NB4 (cell line): Measurements from ENCODE around the gene MAMLD1.

Experiments used
- DNase-seq: peaks from one replicate; pipeline ENCODE4 v3.0.0; 2010; ENCODE audit warnings: low read depth
- H3K4me3 ChIP-seq: one replicate; pipeline ENCODE4 v1.5.1; 2011; ENCODE audit warnings: mild to moderate bottlenecking, low read depth, low read length, moderate library complexity
- MYC ChIP-seq: IDR thresholded peaks from 2 replicates; pipeline ENCODE4 v1.6.1; 2011; ENCODE audit warnings: low read depth, low read length
- POLR2A ChIP-seq: IDR thresholded peaks from 2 replicates; pipeline ENCODE4 v1.6.1; 2011; ENCODE audit warnings: mild to moderate bottlenecking; ENCODE audit not compliant: insufficient read length; ENCODE audit errors: extremely low read depth
- TF ChIP-seq, protein P1 (sequence below): IDR thresholded peaks from 2 replicates; pipeline ENCODE4 v1.6.1; 2011; ENCODE audit warnings: low read depth, low read length
- TF ChIP-seq, protein P2 (sequence below): IDR thresholded peaks from one replicate; pipeline ENCODE4 v1.5.1; 2012; ENCODE audit warnings: low read depth, low read length

The MAMLD1 gene

DNA sequence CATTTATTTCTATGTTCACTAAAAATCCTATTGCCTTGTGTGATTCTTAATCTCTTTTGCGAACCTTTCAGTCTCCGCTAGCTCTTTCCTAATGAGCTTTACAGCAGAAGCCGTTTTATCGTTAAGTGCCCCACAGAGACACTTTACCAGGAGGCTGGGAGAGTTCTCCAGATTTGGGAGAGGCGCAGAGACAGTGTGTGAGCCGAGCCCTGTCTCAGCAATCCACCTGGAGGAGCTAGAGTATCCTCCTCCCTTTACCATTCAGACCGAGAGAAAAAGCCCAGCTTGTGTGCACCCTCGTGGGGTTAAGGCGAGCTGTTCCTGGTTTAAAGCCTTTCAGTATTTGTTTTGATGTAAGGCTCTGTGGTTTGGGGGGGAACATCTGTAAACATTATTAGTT is 150.4 kb downstream of the MAMLD1 start:
- TF ChIP-seq MYC (no peak), POLR2A (no peak)
- TF ChIP-seq, protein P1, sequence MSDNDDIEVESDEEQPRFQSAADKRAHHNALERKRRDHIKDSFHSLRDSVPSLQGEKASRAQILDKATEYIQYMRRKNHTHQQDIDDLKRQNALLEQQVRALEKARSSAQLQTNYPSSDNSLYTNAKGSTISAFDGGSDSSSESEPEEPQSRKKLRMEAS, result no peak
- TF ChIP-seq, protein P2, sequence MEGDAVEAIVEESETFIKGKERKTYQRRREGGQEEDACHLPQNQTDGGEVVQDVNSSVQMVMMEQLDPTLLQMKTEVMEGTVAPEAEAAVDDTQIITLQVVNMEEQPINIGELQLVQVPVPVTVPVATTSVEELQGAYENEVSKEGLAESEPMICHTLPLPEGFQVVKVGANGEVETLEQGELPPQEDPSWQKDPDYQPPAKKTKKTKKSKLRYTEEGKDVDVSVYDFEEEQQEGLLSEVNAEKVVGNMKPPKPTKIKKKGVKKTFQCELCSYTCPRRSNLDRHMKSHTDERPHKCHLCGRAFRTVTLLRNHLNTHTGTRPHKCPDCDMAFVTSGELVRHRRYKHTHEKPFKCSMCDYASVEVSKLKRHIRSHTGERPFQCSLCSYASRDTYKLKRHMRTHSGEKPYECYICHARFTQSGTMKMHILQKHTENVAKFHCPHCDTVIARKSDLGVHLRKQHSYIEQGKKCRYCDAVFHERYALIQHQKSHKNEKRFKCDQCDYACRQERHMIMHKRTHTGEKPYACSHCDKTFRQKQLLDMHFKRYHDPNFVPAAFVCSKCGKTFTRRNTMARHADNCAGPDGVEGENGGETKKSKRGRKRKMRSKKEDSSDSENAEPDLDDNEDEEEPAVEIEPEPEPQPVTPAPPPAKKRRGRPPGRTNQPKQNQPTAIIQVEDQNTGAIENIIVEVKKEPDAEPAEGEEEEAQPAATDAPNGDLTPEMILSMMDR, result no peak
- no peak overlapping the region for H3K4me3 ChIP-seq
- no peak for DNase-seq

DNA sequence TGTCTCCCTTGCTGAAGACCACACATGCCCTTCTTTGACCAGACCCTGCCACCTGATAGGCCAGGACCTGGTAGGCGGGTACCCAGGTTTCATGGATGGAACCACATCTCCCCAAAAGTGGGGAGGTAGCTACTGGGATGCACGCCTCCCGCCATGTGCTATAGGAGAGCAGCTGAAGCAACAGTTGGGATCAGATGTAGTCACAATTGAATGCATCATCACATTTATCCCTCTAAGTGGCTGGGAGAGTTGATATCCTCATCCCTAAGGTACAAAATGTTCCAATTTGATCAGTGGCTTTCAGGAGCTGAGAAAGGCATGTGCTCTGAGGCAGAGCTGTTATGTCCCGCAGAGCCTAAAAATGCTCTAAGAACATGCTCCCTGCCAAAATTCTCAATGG is 151.3 kb downstream of the MAMLD1 start:
- TF ChIP-seq, protein P1, result no peak
- TF ChIP-seq, protein P2, result no peak
- no peak for TF ChIP-seq MYC
- TF ChIP-seq POLR2A, result no peak
- DNase-seq, result no peak
- H3K4me3 ChIP-seq, result no peak overlapping the region

DNA sequence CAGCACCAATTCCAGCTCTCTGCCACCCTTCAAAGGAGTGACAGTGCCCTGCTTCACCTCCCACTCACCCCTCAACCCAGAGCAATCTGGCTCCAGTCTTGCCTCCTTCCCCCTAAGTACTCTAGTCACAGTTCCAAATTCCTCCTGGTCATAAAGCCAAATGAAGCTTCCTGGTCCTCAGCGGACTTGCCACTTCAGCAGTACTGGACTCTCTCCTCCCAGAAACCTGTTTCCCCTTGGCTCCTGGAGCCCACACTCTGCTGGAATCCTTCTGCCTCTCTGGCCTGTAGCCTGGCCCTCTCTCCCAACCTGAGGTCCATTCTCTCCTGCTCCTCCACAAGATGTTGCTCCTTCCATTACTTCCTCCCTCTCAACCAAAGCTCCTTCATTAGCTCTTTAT is 152.7 kb downstream of the MAMLD1 start:
- no peak overlapping the region for H3K4me3 ChIP-seq
- TF ChIP-seq, protein P2, result no peak
- TF ChIP-seq, protein P1, result no peak
- no peak for TF ChIP-seq POLR2A
- no peak for TF ChIP-seq MYC
- DNase-seq, result no peak

DNA sequence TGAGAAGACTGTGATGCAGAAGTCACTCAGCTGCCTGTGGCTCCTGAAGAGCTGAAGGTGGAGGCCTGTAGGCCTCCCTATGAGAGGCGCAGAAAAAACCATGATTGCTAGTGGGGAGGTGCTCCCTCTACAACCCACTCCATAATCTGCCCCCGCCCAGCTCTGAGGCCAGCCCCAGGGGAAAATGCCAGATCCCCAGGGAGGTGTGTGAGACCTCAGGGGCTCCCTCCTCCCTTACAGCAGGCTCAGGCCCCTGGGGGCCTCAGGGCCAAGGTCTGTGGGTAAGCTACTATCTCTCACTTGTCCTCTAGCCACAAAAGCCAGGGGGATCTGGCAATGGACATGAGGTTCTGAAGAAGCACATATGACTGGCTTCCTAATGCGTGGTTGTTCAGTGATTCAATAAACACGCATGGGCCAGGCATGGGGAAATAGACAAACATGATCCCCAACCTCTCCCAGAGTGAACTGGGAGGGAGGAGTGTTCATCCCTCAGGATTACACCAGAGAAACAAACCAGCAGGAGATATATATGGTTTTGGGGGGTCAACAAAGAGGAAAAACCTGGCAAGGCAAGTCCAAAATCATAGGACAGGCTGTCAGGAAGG is 154.3 kb downstream of the MAMLD1 start:
- no peak overlapping the region for H3K4me3 ChIP-seq
- DNase-seq, result peak; percentile 33
- TF ChIP-seq, protein P2, result no peak
- TF ChIP-seq POLR2A (no peak), MYC (no peak)
- TF ChIP-seq, protein P1, result no peak

DNA sequence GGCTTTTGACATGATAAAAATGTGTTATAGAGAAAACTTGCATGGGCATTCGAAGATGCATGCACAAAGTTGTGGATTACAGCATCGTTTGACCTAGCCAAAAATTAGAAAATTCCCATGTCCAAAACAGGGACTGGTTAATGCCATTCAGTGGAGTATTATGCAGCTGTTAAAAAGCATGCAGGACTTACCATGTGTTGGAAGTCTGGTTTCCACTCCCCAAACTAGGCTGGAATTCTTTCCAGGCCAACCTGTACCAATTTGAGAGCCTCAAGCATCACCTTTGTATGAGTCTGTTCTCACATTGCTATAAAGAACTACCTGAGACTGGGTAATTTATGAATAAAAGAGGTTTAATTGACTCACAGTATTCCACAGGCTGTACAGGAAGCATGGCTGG is 159.4 kb downstream of the MAMLD1 start:
- no peak for TF ChIP-seq POLR2A
- TF ChIP-seq, protein P2, result no peak
- TF ChIP-seq, protein P1, result no peak
- no peak for TF ChIP-seq MYC
- no peak overlapping the region for H3K4me3 ChIP-seq
- no peak for DNase-seq
